HEK293 (cell line): ENCODE measurements around the gene CRABP2.

Experiments used
- GLIS1 ChIP-seq: fragments of 450-650 bp; formaldehyde crosslinking; IDR thresholded peaks from 2 replicates; pipeline ENCODE4 v1.5.1; 2016; ENCODE audit warnings: missing biosample characterization, missing genetic modification characterization
- KLF1 ChIP-seq: fragments of 450-650 bp; formaldehyde crosslinking; IDR thresholded peaks from 2 replicates; pipeline ENCODE4 v1.5.1; 2016; ENCODE audit warnings: missing biosample characterization, missing genetic modification characterization
- KLF10 ChIP-seq: fragments of 450-650 bp; IDR thresholded peaks from 2 replicates; pipeline ENCODE4 v1.5.1; 2018; ENCODE audit warnings: missing biosample characterization, mild to moderate bottlenecking, missing genetic modification characterization
- PRDM1 ChIP-seq: fragments of 450-650 bp; formaldehyde crosslinking; IDR thresholded peaks from 2 replicates; pipeline ENCODE4; 2016; ENCODE audit warnings: missing biosample characterization, missing genetic modification characterization
- ZBTB11 ChIP-seq: fragments of 450-650 bp; formaldehyde crosslinking; conservative IDR thresholded peaks from 2 replicates; pipeline ENCODE4 v1.5.1; 2016; ENCODE audit warnings: low read depth, missing biosample characterization, missing genetic modification characterization
- ZBTB20 ChIP-seq: fragments of 450-650 bp; formaldehyde crosslinking; IDR thresholded peaks from 2 replicates; pipeline ENCODE4 v1.5.1; 2016; ENCODE audit warnings: missing biosample characterization, missing genetic modification characterization
- ZBTB8A ChIP-seq: fragments of 450-650 bp; formaldehyde crosslinking; IDR thresholded peaks from 2 replicates; pipeline ENCODE4 v1.5.1; 2016; ENCODE audit warnings: missing biosample characterization, missing genetic modification characterization
- ZNF148 ChIP-seq: fragments of 450-650 bp; formaldehyde crosslinking; IDR thresholded peaks from 2 replicates; pipeline ENCODE4 v1.5.0; 2017; ENCODE audit warnings: missing biosample characterization, missing genetic modification characterization, borderline replicate concordance
- ZNF211 ChIP-seq: fragments of 450-650 bp; formaldehyde crosslinking; IDR thresholded peaks from 2 replicates; pipeline ENCODE4 v1.5.1; 2016; ENCODE audit warnings: low read depth, missing biosample characterization, missing genetic modification characterization
- ZNF248 ChIP-seq: fragments of 450-650 bp; formaldehyde crosslinking; IDR thresholded peaks from 2 replicates; pipeline ENCODE4 v1.5.1; 2017; ENCODE audit warnings: missing biosample characterization, missing genetic modification characterization
- ZNF335 ChIP-seq: fragments of 450-650 bp; formaldehyde crosslinking; conservative IDR thresholded peaks from 2 replicates; pipeline ENCODE4 v1.5.1; 2016; ENCODE audit warnings: missing biosample characterization, missing genetic modification characterization
- ZNF394 ChIP-seq: fragments of 450-650 bp; formaldehyde crosslinking; IDR thresholded peaks from 2 replicates; pipeline ENCODE4 v1.5.1; 2016; ENCODE audit warnings: missing biosample characterization, missing genetic modification characterization, mild to moderate bottlenecking, moderate library complexity, borderline replicate concordance
- ZNF560 ChIP-seq: fragments of 450-650 bp; formaldehyde crosslinking; IDR thresholded peaks from 2 replicates; pipeline ENCODE4 v1.5.1; 2017; ENCODE audit warnings: missing biosample characterization, missing genetic modification characterization, borderline replicate concordance
- ZNF658 ChIP-seq: fragments of 450-650 bp; formaldehyde crosslinking; IDR thresholded peaks from 2 replicates; pipeline ENCODE4; 2016; ENCODE audit warnings: missing biosample characterization, missing genetic modification characterization
- ZNF701 ChIP-seq: fragments of 450-650 bp; formaldehyde crosslinking; IDR thresholded peaks from 2 replicates; pipeline ENCODE4 v1.5.1; 2016; ENCODE audit warnings: missing biosample characterization, missing genetic modification characterization
- ZNF76 ChIP-seq: fragments of 450-650 bp; formaldehyde crosslinking; IDR thresholded peaks from 2 replicates; pipeline ENCODE4; 2016; ENCODE audit warnings: low read depth, missing biosample characterization, missing genetic modification characterization, borderline replicate concordance
- ZXDB ChIP-seq: fragments of 450-650 bp; formaldehyde crosslinking; IDR thresholded peaks from 2 replicates; pipeline ENCODE4 v1.5.1; 2016; ENCODE audit warnings: missing biosample characterization, missing genetic modification characterization
- TF ChIP-seq, protein P1 (sequence below): fragments of 450-650 bp; formaldehyde crosslinking; IDR thresholded peaks from 2 replicates; pipeline ENCODE4 v1.5.1; 2016; ENCODE audit warnings: missing biosample characterization, missing genetic modification characterization
- TF ChIP-seq, protein P2 (sequence below): fragments of 450-650 bp; formaldehyde crosslinking; IDR thresholded peaks from 2 replicates; pipeline ENCODE4 v1.5.1; 2016; ENCODE audit warnings: missing biosample characterization, missing genetic modification characterization
- TF ChIP-seq, protein P3 (sequence below): fragments of 450-650 bp; formaldehyde crosslinking; IDR thresholded peaks from 2 replicates; pipeline ENCODE4 v1.5.1; 2016; ENCODE audit warnings: missing biosample characterization, missing genetic modification characterization
- TF ChIP-seq, protein P4 (sequence below): fragments of 450-650 bp; formaldehyde crosslinking; IDR thresholded peaks from 2 replicates; pipeline ENCODE4 v1.5.1; 2016; ENCODE audit warnings: missing biosample characterization, missing genetic modification characterization

Gene CRABP2

DNA sequence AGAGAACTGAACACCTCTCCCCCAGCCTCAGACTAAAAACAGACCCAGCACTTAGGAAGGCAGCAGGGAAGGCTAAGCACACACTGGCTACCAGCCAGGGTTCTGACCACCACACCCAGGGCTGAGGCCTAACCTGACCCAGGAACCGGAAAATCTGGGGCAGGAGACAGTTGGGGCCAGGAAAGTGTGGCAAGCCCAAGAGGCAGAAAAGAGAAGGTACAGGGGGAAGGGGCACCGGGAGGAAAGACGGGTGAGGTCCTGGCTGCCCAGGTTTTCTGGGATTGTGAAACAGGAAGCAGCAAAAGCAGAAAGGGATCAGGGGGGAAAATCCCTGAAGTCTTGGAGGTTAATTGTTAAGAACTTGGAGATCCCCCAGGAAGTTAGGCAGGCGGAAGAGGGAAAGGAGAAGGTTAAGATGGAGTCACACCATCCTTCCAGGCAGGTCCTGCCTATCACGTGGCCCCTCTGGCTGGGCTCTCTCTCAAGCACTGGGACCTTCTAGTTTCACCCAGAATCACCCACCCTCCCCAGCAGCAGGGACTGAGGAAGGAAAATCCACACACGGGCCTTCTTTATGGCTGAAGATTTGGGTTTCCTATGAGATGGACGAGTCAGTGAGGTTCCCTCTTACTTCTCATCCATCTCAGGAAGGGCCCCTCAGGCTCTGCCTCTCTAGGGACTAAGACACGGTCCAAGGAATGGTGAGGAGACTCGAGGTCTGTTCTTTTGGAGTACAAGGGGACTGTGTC, 43.5 kb upstream of the CRABP2 start (continued):
- TF ChIP-seq, protein P1, sequence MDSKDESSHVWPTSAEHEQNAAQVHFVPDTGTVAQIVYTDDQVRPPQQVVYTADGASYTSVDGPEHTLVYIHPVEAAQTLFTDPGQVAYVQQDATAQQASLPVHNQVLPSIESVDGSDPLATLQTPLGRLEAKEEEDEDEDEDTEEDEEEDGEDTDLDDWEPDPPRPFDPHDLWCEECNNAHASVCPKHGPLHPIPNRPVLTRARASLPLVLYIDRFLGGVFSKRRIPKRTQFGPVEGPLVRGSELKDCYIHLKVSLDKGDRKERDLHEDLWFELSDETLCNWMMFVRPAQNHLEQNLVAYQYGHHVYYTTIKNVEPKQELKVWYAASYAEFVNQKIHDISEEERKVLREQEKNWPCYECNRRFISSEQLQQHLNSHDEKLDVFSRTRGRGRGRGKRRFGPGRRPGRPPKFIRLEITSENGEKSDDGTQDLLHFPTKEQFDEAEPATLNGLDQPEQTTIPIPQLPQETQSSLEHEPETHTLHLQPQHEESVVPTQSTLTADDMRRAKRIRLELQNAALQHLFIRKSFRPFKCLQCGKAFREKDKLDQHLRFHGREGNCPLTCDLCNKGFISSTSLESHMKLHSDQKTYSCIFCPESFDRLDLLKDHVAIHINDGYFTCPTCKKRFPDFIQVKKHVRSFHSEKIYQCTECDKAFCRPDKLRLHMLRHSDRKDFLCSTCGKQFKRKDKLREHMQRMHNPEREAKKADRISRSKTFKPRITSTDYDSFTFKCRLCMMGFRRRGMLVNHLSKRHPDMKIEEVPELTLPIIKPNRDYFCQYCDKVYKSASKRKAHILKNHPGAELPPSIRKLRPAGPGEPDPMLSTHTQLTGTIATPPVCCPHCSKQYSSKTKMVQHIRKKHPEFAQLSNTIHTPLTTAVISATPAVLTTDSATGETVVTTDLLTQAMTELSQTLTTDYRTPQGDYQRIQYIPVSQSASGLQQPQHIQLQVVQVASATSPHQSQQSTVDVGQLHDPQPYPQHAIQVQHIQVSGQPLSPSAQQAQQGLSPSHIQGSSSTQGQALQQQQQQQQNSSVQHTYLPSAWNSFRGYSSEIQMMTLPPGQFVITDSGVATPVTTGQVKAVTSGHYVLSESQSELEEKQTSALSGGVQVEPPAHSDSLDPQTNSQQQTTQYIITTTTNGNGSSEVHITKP (tag by site-specific recombination), result peak; percentile 88
- TF ChIP-seq ZNF148 (tag by site-specific recombination) (no peak), GLIS1 (peak; percentile 62), ZNF394 (peak; percentile 42; the same call in 1 of the 2 replicates), ZXDB (tag by site-specific recombination) (peak; percentile 60; the same call in 1 of the 2 replicates), ZNF248 (tag by site-specific recombination) (no peak), ZNF335 (tag by site-specific recombination) (peak; percentile 67), ZNF76 (peak; percentile 82), ZBTB8A (peak; percentile 48; the same call in 1 of the 2 replicates), ZNF560 (tag by site-specific recombination) (no peak), ZNF211 (tag by site-specific recombination) (no peak), KLF10 (tag by site-specific recombination) (no peak), PRDM1 (tag by site-specific recombination) (peak; percentile 96), ZBTB11 (peak; percentile 75), ZNF658 (tag by site-specific recombination) (no peak), KLF1 (peak; percentile 61; the same call in 1 of the 2 replicates), ZNF701 (tag by site-specific recombination) (0 out of 2 replicates have a peak, but pooled peaks have one; percentile 17), ZBTB20 (tag by site-specific recombination) (peak; percentile 78)
- TF ChIP-seq, protein P2, sequence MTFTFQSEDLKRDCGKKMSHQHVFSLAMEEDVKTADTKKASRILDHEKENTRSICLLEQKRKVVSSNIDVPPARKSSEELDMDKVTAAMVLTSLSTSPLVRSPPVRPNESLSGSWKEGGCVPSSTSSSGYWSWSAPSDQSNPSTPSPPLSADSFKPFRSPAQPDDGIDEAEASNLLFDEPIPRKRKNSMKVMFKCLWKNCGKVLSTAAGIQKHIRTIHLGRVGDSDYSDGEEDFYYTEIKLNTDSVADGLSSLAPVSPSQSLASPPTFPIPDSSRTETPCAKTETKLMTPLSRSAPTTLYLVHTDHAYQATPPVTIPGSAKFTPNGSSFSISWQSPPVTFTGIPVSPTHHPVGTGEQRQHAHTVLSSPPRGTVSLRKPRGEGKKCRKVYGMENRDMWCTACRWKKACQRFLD (tag by site-specific recombination), result no peak
- TF ChIP-seq, protein P3, sequence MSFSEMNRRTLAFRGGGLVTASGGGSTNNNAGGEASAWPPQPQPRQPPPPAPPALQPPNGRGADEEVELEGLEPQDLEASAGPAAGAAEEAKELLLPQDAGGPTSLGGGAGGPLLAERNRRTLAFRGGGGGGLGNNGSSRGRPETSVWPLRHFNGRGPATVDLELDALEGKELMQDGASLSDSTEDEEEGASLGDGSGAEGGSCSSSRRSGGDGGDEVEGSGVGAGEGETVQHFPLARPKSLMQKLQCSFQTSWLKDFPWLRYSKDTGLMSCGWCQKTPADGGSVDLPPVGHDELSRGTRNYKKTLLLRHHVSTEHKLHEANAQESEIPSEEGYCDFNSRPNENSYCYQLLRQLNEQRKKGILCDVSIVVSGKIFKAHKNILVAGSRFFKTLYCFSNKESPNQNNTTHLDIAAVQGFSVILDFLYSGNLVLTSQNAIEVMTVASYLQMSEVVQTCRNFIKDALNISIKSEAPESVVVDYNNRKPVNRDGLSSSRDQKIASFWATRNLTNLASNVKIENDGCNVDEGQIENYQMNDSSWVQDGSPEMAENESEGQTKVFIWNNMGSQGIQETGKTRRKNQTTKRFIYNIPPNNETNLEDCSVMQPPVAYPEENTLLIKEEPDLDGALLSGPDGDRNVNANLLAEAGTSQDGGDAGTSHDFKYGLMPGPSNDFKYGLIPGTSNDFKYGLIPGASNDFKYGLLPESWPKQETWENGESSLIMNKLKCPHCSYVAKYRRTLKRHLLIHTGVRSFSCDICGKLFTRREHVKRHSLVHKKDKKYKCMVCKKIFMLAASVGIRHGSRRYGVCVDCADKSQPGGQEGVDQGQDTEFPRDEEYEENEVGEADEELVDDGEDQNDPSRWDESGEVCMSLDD (tag by site-specific recombination), result peak; percentile 56
- TF ChIP-seq, protein P4, sequence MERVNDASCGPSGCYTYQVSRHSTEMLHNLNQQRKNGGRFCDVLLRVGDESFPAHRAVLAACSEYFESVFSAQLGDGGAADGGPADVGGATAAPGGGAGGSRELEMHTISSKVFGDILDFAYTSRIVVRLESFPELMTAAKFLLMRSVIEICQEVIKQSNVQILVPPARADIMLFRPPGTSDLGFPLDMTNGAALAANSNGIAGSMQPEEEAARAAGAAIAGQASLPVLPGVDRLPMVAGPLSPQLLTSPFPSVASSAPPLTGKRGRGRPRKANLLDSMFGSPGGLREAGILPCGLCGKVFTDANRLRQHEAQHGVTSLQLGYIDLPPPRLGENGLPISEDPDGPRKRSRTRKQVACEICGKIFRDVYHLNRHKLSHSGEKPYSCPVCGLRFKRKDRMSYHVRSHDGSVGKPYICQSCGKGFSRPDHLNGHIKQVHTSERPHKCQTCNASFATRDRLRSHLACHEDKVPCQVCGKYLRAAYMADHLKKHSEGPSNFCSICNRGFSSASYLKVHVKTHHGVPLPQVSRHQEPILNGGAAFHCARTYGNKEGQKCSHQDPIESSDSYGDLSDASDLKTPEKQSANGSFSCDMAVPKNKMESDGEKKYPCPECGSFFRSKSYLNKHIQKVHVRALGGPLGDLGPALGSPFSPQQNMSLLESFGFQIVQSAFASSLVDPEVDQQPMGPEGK (tag by site-specific recombination), result peak; percentile 75
